Thoracic aorta (tissue), 2 donors: ENCODE results near the gene MITF. TPM values are rescaled to one million over a fixed set of nuclear protein-coding genes. Genes with fewer than 3 reads are reported as not detected.

ENCODE experiments used
- ATAC-seq: fragments of 150-250 bp; one replicate; pipeline ENCODE4 v1.8.0; 2017; ENCODE audit warnings: low read depth; ENCODE audit not compliant: insufficient number of reproducible peaks, low FRiP score
- DNase-seq: peaks from one replicate; pipeline ENCODE4 v3.0.0-alpha.2; 2020; ENCODE audit warnings: low spot score
- H3K27ac ChIP-seq, 2 donors: fragments of 200-600 bp; sonication (generic); 1 replicate in 1 of 2; 2 replicates in 1 of 2; pipeline ENCODE4 v1.5.1; 2016; ENCODE audit warnings: mild to moderate bottlenecking in 2 of 2, moderate library complexity in 2 of 2
- H3K27me3 ChIP-seq: fragments of 200-600 bp; sonication (generic); replicated peaks from 2 replicates; pipeline ENCODE4 v1.6.0; 2016; ENCODE audit warnings: mild to moderate bottlenecking; ENCODE audit not compliant: insufficient read depth
- H3K36me3 ChIP-seq: fragments of 200-600 bp; sonication (generic); one replicate; pipeline ENCODE4 v1.5.1; 2016
- H3K4me1 ChIP-seq, 2 donors: fragments of 200-600 bp; sonication (generic); 1 replicate in 1 of 2; 2 replicates in 1 of 2; pipeline versions ENCODE4 v1.5.1 to v1.6.0; 2016; ENCODE audit warnings: low read depth in 2 of 2, mild to moderate bottlenecking in 1 of 2; ENCODE audit not compliant: control insufficient read depth in 1 of 2
- H3K4me3 ChIP-seq: fragments of 200-600 bp; sonication (generic); 2 replicates; pipeline ENCODE4 v1.5.1; 2016; ENCODE audit warnings: mild to moderate bottlenecking
- H3K9me3 ChIP-seq: fragments of 200-600 bp; sonication (generic); 2 replicates; pipeline ENCODE4 v1.5.1; 2016
- CTCF ChIP-seq: fragments of 200-600 bp; sonication (generic); IDR thresholded peaks from one replicate; pipeline ENCODE4 v1.5.1; 2019; ENCODE audit warnings: antibody characterized with exemption
- total RNA-seq, 2 donors: library from RNA; depleted of rRNA; stranded (reverse); fragments of >200 nt; gene quantifications; one replicate each; pipeline versions ENCODE4 v1.1.0 to v1.2.3, GENCODE V29; 2016

MITF gene
- total RNA-seq, 2 donors from 2014 or later: 12.3 to 12.7 TPM

- H3K9me3 ChIP-seq: no peaks in the 10 kb centered on the region
- DNase-seq (no peak), ATAC-seq (no peak)
- TF ChIP-seq CTCF: no peak
- no peaks in the 10 kb centered on the region for H3K36me3 ChIP-seq
- no peaks in the 10 kb centered on the region for H3K27me3 ChIP-seq
- H3K27ac ChIP-seq: no peak overlapping the region
- H3K4me1 ChIP-seq: no peaks in the 10 kb centered on the region
- no peak overlapping the region for H3K4me3 ChIP-seq
These were observed 28.9 kb upstream of the MITF start for GRCh38 chr3:69710153-69710977.

- ATAC-seq (no peak), DNase-seq (no peak)
- no peak overlapping the region for H3K4me3 ChIP-seq
- no peak for TF ChIP-seq CTCF
- no peaks in the 10 kb centered on the region for H3K36me3 ChIP-seq
- no peaks in the 10 kb centered on the region for H3K4me1 ChIP-seq
- H3K27ac ChIP-seq: no peak overlapping the region
- no peaks in the 10 kb centered on the region for H3K27me3 ChIP-seq
- H3K9me3 ChIP-seq: no peaks in the 10 kb centered on the region
These were observed 27.0 kb upstream of the MITF start for GRCh38 chr3:69712269-69712668.

- TF ChIP-seq CTCF: no peak
- DNase-seq: no peak
- no peaks in the 10 kb centered on the region for H3K36me3 ChIP-seq
- H3K9me3 ChIP-seq: no peaks in the 10 kb centered on the region
- no peak overlapping the region for H3K4me3 ChIP-seq
- ATAC-seq: no peak
- no peaks in the 10 kb centered on the region for H3K4me1 ChIP-seq
- H3K27ac ChIP-seq: no peak overlapping the region
- H3K27me3 ChIP-seq: no peaks in the 10 kb centered on the region
These were observed 26.3 kb upstream of the MITF start for GRCh38 chr3:69712933-69713332.

- Histone ChIP-seq H3K4me1 (no peaks in the 10 kb centered on the region), H3K36me3 (no peaks in the 10 kb centered on the region), H3K27ac (no peak overlapping the region), H3K4me3 (no peak overlapping the region), H3K9me3 (no peaks in the 10 kb centered on the region), H3K27me3 (no peaks in the 10 kb centered on the region)
- DNase-seq (no peak), ATAC-seq (no peak)
- no peak for TF ChIP-seq CTCF
These were observed 24.1 kb upstream of the MITF start for GRCh38 chr3:69715204-69715603.

- TF ChIP-seq CTCF: no peak
- Histone ChIP-seq H3K4me3 (no peak overlapping the region), H3K36me3 (no peaks in the 10 kb centered on the region), H3K9me3 (no peaks in the 10 kb centered on the region), H3K4me1 (no peaks in the 10 kb centered on the region), H3K27ac (no peak overlapping the region), H3K27me3 (no peaks in the 10 kb centered on the region)
- DNase-seq (no peak), ATAC-seq (no peak)
These were observed 23.1 kb upstream of the MITF start for GRCh38 chr3:69716119-69716518.
